Measurements from ENCODE around the gene CNDP1.

Gene CNDP1

DNA sequence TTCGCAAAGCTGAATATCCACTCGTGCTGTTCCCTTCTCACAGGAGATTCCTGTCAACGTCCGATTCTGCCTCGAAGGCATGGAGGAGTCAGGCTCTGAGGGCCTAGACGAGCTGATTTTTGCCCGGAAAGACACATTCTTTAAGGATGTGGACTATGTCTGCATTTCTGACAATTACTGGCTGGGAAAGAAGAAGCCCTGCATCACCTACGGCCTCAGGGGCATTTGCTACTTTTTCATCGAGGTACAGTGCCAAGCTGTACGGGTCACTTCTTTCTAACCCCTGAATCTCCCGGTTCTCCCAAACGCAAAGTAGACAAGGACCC is 23.6 kb upstream of the CNDP1 start:
- FAIRE-seq (no peak), DNase-seq (ENCODE audit: insufficient read length, low spot score) (no peak)
- no peak for TF ChIP-seq CTCF (IDR thresholded peaks at IDR 0.05; ENCODE audit: insufficient read depth, missing control alignments)

DNA sequence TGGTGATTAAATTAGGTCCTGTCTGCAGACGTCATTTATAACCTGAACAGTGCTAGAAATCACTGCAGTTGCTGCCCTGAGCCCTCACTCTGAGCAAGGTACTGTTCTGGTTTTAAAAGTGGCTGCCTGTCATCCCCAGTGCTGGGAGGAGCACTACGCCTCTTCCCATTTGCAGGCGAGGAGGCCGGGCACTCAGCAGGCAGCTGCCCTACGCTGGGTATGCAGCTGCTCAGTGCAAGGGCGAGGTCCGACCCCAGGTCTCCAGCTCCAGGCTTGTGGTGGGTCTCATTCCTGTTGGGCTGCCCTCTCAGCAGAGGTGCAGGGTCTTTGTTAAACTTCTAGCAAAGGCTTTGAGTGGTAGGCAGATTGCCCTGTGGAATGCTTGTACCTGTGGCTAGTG is 22.5 kb upstream of the CNDP1 start:
- no peak for TF ChIP-seq CTCF (IDR thresholded peaks at IDR 0.05; ENCODE audit: insufficient read depth, missing control alignments)
- DNase-seq (ENCODE audit: insufficient read length, low spot score): no peak

DNA sequence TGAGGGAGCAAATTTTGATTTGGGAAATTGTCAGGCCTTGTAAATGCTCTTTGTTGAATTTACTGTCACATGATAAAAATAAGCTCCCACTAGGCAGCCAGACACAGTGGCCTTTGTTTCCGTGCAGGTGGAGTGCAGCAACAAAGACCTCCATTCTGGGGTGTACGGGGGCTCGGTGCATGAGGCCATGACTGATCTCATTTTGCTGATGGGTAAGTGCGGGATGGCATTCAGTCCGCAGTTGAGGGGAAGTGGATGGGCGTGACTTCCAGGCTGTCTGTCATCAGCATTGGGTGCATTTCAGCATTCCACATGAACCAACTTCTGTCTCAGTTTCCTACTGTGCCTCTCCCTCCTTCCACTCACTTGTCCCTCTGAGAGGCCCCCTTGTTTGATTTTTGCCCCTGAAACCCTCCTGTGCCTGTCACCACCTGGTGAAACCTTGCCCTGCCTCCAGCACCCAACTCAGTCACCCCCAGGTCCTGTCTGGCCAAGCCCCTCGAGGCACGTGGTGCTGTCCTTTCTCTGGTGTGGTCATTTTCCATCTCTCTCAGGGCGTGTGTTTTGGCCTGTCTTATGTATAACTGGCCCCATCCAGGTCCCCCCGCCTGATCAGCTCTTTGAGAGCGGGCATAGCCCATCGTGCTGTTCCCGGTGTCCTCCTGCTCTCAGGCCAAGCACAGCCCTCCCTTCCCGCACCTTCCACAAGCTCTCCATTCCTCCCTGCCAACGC is 21.8 kb upstream of the CNDP1 start:
- FAIRE-seq: no peak
- TF ChIP-seq CTCF (IDR thresholded peaks at IDR 0.05; ENCODE audit: insufficient read depth, missing control alignments): no peak
- DNase-seq (ENCODE audit: insufficient read length, low spot score): no peak

More for the DNA sequence above, 22.5 kb upstream of the CNDP1 start:
- FAIRE-seq: no peak

- DNase-seq (ENCODE audit: insufficient read length, low spot score): no peak
- TF ChIP-seq CTCF (IDR thresholded peaks at IDR 0.05; ENCODE audit: insufficient read depth, missing control alignments): no peak
- FAIRE-seq: no peak
Measured at GRCh38 chr18:74513149-74513882, 21.0 kb upstream of the CNDP1 start.

DNA sequence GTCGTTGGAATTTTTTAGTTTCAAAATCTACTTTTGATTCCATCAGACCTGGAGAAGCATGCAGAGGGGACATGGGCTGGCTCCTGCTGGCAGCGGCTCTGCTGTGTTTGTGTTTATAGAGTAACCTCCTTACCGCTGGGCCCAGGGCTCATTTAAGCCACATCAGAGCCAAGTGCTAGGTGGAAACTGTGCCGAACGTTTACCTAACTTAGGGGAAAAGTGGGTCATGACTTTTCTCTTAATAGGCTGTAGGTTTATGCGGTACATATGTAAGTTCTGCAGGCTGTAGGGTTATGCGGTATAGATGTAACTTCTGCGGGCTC is 20.5 kb upstream of the CNDP1 start:
- FAIRE-seq: no peak
- TF ChIP-seq CTCF (IDR thresholded peaks at IDR 0.05; ENCODE audit: insufficient read depth, missing control alignments): no peak
- no peak for DNase-seq (ENCODE audit: insufficient read length, low spot score)

- DNase-seq (ENCODE audit: insufficient read length, low spot score) (no peak), FAIRE-seq (no peak)
- no peak for TF ChIP-seq CTCF (IDR thresholded peaks at IDR 0.05; ENCODE audit: insufficient read depth, missing control alignments)
Measured at GRCh38 chr18:74514860-74515495, 19.3 kb upstream of the CNDP1 start.

All from D721Med (cell line).